NCI-H345 (cell line): ENCODE results near the gene CT45A6.
"Not testable (repeated sequence)": the region's sequence is repeated elsewhere in the genome, so short reads cannot be mapped to it uniquely, and the experiment has no call there.

Experiments used
- DNase-seq: peaks from one replicate; lab custom pipeline; 2025; lab: John Stamatoyannopoulos, UW

The CT45A6 gene, protein sequence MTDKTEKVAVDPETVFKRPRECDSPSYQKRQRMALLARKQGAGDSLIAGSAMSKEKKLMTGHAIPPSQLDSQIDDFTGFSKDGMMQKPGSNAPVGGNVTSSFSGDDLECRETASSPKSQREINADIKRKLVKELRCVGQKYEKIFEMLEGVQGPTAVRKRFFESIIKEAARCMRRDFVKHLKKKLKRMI

DNA sequence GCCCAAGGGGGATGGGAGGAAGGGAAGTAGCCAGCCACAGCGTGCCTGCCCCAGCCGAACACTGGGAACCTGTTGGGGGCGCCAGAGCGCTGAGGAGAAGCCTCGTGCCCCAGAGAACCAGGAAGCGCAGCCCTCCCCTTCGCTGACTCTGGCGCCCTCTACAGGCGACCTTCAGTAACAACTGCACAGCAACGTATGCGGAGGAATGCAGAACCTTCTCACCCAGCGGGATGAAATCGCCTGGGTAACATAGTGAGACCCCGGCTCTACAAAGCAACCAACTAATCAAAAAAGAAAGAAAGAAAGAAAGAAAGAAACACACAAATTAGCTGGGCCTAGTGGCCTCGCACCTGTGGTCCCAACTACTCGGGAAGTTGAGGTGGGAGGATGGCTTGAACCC, at the start of gene CT45A6:
Gene CT45A6 (minus strand): TSS at position 101 of the 400 bp plus-strand sequence. CDS start 3,794 bp downstream, outside the sequence.
- DNase-seq = not testable (repeated sequence)

DNA sequence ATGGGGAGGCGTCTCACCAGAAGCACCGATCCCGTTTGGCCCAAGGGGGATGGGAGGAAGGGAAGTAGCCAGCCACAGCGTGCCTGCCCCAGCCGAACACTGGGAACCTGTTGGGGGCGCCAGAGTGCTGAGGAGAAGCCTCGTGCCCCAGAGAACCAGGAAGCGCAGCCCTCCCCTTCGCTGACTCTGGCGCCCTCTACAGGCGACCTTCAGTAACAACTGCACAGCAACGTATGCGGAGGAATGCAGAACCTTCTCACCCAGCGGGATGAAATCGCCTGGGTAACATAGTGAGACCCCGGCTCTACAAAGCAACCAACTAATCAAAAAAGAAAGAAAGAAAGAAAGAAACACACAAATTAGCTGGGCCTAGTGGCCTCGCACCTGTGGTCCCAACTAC, 34.6 kb upstream of the CT45A6 start, which contains the start of gene CT45A7:
Gene CT45A7 (minus strand): TSS at position 101 of the 400 bp plus-strand sequence. CDS start 3,747 bp downstream, outside the sequence.
- not testable (repeated sequence) for DNase-seq

DNA sequence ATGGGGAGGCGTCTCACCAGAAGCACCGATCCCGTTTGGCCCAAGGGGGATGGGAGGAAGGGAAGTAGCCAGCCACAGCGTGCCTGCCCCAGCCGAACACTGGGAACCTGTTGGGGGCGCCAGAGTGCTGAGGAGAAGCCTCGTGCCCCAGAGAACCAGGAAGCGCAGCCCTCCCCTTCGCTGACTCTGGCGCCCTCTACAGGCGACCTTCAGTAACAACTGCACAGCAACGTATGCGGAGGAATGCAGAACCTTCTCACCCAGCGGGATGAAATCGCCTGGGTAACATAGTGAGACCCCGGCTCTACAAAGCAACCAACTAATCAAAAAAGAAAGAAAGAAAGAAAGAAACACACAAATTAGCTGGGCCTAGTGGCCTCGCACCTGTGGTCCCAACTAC, 17.3 kb upstream of the CT45A6 start, which contains the start of gene CT45A2:
Gene CT45A2 (minus strand): TSS at position 101 of the 400 bp plus-strand sequence. CDS start 3,747 bp downstream, outside the sequence.
- not testable (repeated sequence) for DNase-seq

DNA sequence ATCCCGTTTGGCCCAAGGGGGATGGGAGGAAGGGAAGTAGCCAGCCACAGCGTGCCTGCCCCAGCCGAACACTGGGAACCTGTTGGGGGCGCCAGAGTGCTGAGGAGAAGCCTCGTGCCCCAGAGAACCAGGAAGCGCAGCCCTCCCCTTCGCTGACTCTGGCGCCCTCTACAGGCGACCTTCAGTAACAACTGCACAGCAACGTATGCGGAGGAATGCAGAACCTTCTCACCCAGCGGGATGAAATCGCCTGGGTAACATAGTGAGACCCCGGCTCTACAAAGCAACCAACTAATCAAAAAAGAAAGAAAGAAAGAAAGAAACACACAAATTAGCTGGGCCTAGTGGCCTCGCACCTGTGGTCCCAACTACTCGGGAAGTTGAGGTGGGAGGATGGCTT, 17.2 kb downstream of the CT45A6 start, which contains the start of gene CT45A5:
Gene CT45A5 (minus strand): TSS at position 101 of the 400 bp plus-strand sequence. CDS start 3,774 bp downstream, outside the sequence.
- not testable (repeated sequence) for DNase-seq

DNA sequence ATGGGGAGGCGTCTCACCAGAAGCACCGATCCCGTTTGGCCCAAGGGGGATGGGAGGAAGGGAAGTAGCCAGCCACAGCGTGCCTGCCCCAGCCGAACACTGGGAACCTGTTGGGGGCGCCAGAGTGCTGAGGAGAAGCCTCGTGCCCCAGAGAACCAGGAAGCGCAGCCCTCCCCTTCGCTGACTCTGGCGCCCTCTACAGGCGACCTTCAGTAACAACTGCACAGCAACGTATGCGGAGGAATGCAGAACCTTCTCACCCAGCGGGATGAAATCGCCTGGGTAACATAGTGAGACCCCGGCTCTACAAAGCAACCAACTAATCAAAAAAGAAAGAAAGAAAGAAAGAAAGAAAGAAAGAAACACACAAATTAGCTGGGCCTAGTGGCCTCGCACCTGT, 34.5 kb downstream of the CT45A6 start, which contains the start of gene CT45A3:
Gene CT45A3 (minus strand): TSS at position 101 of the 400 bp plus-strand sequence. CDS start 3,747 bp downstream, outside the sequence.
- DNase-seq = not testable (repeated sequence)

DNA sequence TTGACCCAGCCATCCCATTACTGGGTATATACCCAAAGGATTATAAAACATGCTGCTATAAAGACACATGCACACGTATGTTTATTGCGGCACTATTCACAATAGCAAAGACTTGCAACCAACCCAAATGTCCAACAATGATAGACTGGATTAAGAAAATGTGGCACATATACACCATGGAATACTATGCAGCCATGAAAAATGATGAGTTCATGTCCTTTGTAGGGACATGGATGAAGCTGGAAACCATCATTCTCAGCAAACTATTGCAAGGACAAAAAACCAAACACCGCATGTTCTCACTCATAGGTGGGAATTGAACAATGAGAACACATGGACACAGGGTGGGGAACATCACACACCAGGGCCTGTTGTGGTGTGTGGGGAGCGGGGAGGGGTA, 57.8 kb downstream of the CT45A6 start:
- not testable (repeated sequence) for DNase-seq
